ENCODE results near the gene SHISAL2A. TPM values are rescaled to one million over a fixed set of nuclear protein-coding genes. Genes with fewer than 3 reads are reported as not detected.
"Not testable (repeated sequence)": the region's sequence is repeated elsewhere in the genome, so short reads cannot be mapped to it uniquely, and the experiment has no call there.

The SHISAL2A gene
- total RNA-seq, 1 donor = not detected

- no peak for DNase-seq (ENCODE audit: insufficient read length, low spot score, missing footprints)
- H3K4me3 ChIP-seq (ENCODE audit: insufficient read depth, low read length) = no peak overlapping the region
- H3K9me3 ChIP-seq (ENCODE audit: low read depth, low read length) = no peaks in the 10 kb centered on the region
- peaks cover 28% of the 10 kb centered on the region for H3K36me3 ChIP-seq (ENCODE audit: insufficient read depth, low read length)
- no peak overlapping the region for H2AFZ ChIP-seq (ENCODE audit: low read length)
- H3K27ac ChIP-seq (ENCODE audit: low read depth, low read length) = no peak overlapping the region
- no peaks in the 10 kb centered on the region for H4K20me1 ChIP-seq (ENCODE audit: insufficient read depth, low read length)
- peaks cover 47% of the 10 kb centered on the region for H3K79me2 ChIP-seq (ENCODE audit: insufficient read depth, low read length)
- H3K4me2 ChIP-seq (ENCODE audit: insufficient read depth, low read length) = no peak overlapping the region
- H3K27me3 ChIP-seq (ENCODE audit: insufficient read depth, low read length) = no peaks in the 10 kb centered on the region
- H3K4me1 ChIP-seq (ENCODE audit: insufficient read depth, low read length) = peaks cover 3% of the 10 kb centered on the region
- TF ChIP-seq CTCF (IDR thresholded peaks at IDR 0.05; ENCODE audit: extremely low read depth, low read depth, low read length) = no peak
These were observed 58.9 kb downstream of the SHISAL2A start for GRCh38 chr1:52691821-52692220.

- Histone ChIP-seq H4K20me1 (ENCODE audit: insufficient read depth, low read length) (no peaks in the 10 kb centered on the region), H3K27ac (ENCODE audit: low read depth, low read length) (no peak overlapping the region), H3K79me2 (ENCODE audit: insufficient read depth, low read length) (peaks cover 54% of the 10 kb centered on the region), H3K4me1 (ENCODE audit: insufficient read depth, low read length) (peaks cover 3% of the 10 kb centered on the region), H3K27me3 (ENCODE audit: insufficient read depth, low read length) (no peaks in the 10 kb centered on the region), H2AFZ (ENCODE audit: low read length) (no peak overlapping the region), H3K9me3 (ENCODE audit: low read depth, low read length) (no peaks in the 10 kb centered on the region), H3K4me2 (ENCODE audit: insufficient read depth, low read length) (no peak overlapping the region), H3K4me3 (ENCODE audit: insufficient read depth, low read length) (no peak overlapping the region), H3K36me3 (ENCODE audit: insufficient read depth, low read length) (peaks cover 20% of the 10 kb centered on the region)
- no peak for TF ChIP-seq CTCF (IDR thresholded peaks at IDR 0.05; ENCODE audit: extremely low read depth, low read depth, low read length)
- no peak for DNase-seq (ENCODE audit: insufficient read length, low spot score, missing footprints)
These were observed 59.7 kb downstream of the SHISAL2A start for GRCh38 chr1:52692697-52693096.

- Histone ChIP-seq H3K36me3 (ENCODE audit: insufficient read depth, low read length) (peaks cover 16% of the 10 kb centered on the region), H3K79me2 (ENCODE audit: insufficient read depth, low read length) (peaks cover 59% of the 10 kb centered on the region)
- not testable (repeated sequence) for H2AFZ ChIP-seq (ENCODE audit: low read length); H4K20me1 ChIP-seq (ENCODE audit: insufficient read depth, low read length); H3K9me3 ChIP-seq (ENCODE audit: low read depth, low read length); H3K27me3 ChIP-seq (ENCODE audit: insufficient read depth, low read length); H3K4me2 ChIP-seq (ENCODE audit: insufficient read depth, low read length); H3K4me1 ChIP-seq (ENCODE audit: insufficient read depth, low read length); H3K4me3 ChIP-seq (ENCODE audit: insufficient read depth, low read length); DNase-seq (ENCODE audit: insufficient read length, low spot score, missing footprints); H3K27ac ChIP-seq (ENCODE audit: low read depth, low read length)
These were observed 60.4 kb downstream of the SHISAL2A start for GRCh38 chr1:52693351-52693750.

GRCh38 chr1:52693843-52694242 lies 60.9 kb downstream of the SHISAL2A start:
- Histone ChIP-seq H2AFZ (ENCODE audit: low read length) (no peak overlapping the region), H3K36me3 (ENCODE audit: insufficient read depth, low read length) (peaks cover 16% of the 10 kb centered on the region), H3K4me3 (ENCODE audit: insufficient read depth, low read length) (no peak overlapping the region), H3K79me2 (ENCODE audit: insufficient read depth, low read length) (peaks cover 62% of the 10 kb centered on the region), H3K4me2 (ENCODE audit: insufficient read depth, low read length) (no peak overlapping the region), H4K20me1 (ENCODE audit: insufficient read depth, low read length) (no peaks in the 10 kb centered on the region), H3K9me3 (ENCODE audit: low read depth, low read length) (no peaks in the 10 kb centered on the region), H3K27ac (ENCODE audit: low read depth, low read length) (no peak overlapping the region), H3K27me3 (ENCODE audit: insufficient read depth, low read length) (no peaks in the 10 kb centered on the region), H3K4me1 (ENCODE audit: insufficient read depth, low read length) (peaks cover 8% of the 10 kb centered on the region)
- no peak for TF ChIP-seq CTCF (IDR thresholded peaks at IDR 0.05; ENCODE audit: extremely low read depth, low read depth, low read length)
- DNase-seq (ENCODE audit: insufficient read length, low spot score, missing footprints) = no peak
